Umbilical cord (tissue), 2 donors: ENCODE results near the gene FOXD4L3. TPM values are rescaled to one million over a fixed set of nuclear protein-coding genes. Genes with fewer than 3 reads are reported as not detected.
A peak's percentile ranks its signal among the peaks of the same experiment; 100 is the strongest.
"Not testable (repeated sequence)": the region's sequence is repeated elsewhere in the genome, so short reads cannot be mapped to it uniquely, and the experiment has no call there.

Experiments
- DNase-seq: peaks from one replicate; pipeline ENCODE4 v3.0.0-alpha.2; 2015; ENCODE audit warnings: low spot score
- total RNA-seq: library from RNA; depleted of rRNA; stranded (reverse); fragments of >200 nt; gene quantifications from one replicate; pipeline ENCODE4 v1.2.3, GENCODE V29; 2014; ENCODE audit warnings: low replicate concordance; ENCODE audit not compliant: insufficient read depth

The FOXD4L3 gene
- total RNA-seq, 1 donor from 2014 or later: 1.4 TPM

DNA sequence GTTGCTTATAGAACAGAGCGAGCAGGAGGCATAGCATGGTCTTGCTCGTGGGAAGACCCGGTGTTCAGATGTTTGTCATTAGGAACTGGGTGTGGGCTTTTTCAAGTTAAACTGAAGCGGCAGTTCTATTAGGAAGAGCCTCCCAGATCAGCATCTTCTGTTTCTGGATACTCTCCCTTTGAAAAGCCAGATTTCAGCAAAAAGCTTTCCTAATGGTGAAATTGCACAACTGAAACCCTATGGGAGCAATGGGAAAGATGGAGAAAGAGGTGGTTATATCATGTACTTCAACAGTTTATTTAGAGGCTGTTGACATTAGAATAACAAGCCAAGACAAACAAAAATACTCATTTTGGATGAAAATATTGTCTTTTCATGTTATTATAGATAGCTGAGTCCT is 41.3 kb downstream of the FOXD4L3 start:
- DNase-seq: peak; percentile 61

GRCh38 chr9:68351689-68352088 is 49.0 kb downstream of the FOXD4L3 start:
- DNase-seq: not testable (repeated sequence)

Other genes with a start within 250 kb of the FOXD4L3 start
- gene ZNG1C, start 60.9 kb upstream of the FOXD4L3 start, total RNA-seq: 48.4 TPM
- 194 TPM for gene PGM5, start 53.7 kb downstream of the FOXD4L3 start, total RNA-seq
- 0.96 TPM for gene TMEM252, start 238.0 kb downstream of the FOXD4L3 start, total RNA-seq